Measurements from ENCODE around the gene KLC1. TPM values are rescaled to one million over a fixed set of nuclear protein-coding genes. Genes with fewer than 3 reads are reported as not detected.

Gene KLC1
- polyA plus RNA-seq, 2 of the 4 experiments (the other 2 are of a cell fraction), result 81.8 to 150 TPM

DNA sequence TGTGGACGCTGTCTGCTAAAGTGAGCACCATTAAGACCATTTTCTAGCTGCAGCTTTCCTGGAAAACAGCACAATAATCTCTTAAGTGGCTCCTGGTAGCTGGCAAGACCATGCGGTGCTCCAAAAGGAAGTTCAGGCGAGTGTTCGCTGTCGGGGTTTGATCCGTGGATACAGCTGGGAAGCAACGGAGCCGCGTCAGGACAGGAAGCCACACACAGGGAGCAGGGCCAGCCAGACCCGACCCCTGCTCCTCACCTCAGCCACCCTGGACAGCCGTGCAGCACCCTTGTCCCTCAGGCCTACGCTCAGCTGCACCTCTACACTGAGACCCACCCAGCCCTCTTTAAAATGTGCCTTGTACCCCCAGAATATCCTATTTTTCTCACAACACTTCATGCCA is 106.0 kb downstream of the KLC1 start:
- Histone ChIP-seq H3K4me1 (no peaks in the 10 kb centered on the region), H3K4me2 (no peak overlapping the region), H3K9me3 (no peaks in the 10 kb centered on the region), H3K4me3 (no peak overlapping the region), H3K27ac (no peak overlapping the region)
- ATAC-seq (no peak), FAIRE-seq (no peak), DNase-seq (ENCODE audit: low read depth in 1 of 2, low spot score in 1 of 2) (no peak)
- POLR2A ChIA-PET, result no interaction called here
- CTCF ChIA-PET, result interaction anchor here (1.4 kb wide), 1 partner anchor 11 kb away, joined by 3 read pairs; no protein-coding TSS in a partner anchor
- no peak for TF ChIP-seq NPAS2 (CRISPR knock-in tag; IDR thresholded peaks at IDR 0.05; ENCODE audit: borderline replicate concordance)
- TF ChIP-seq FOSL2 (IDR thresholded peaks at IDR 0.05), result no peak
- no peak for TF ChIP-seq FOSL2 (CRISPR knock-in tag; IDR thresholded peaks at IDR 0.05)
- no peak for TF ChIP-seq RAD21 (conservative IDR thresholded peaks at IDR 0.05 in 1 of 2, IDR thresholded peaks at IDR 0.05 in 1 of 2)
- TF ChIP-seq, protein P1, sequence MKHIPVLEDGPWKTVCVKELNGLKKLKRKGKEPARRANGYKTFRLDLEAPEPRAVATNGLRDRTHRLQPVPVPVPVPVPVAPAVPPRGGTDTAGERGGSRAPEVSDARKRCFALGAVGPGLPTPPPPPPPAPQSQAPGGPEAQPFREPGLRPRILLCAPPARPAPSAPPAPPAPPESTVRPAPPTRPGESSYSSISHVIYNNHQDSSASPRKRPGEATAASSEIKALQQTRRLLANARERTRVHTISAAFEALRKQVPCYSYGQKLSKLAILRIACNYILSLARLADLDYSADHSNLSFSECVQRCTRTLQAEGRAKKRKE (CRISPR knock-in tag; IDR thresholded peaks at IDR 0.05; ENCODE audit: low read depth), result no peak
- no peak for TF ChIP-seq ZFP36 (IDR thresholded peaks at IDR 0.05; ENCODE audit: borderline replicate concordance, partially characterized antibody)
- TF ChIP-seq RARB (CRISPR knock-in tag; IDR thresholded peaks at IDR 0.05), result no peak
- 88% methylated on average over 12 of the region's 12 CpGs for WGBS (ENCODE audit: missing lambda C conversion rate)

DNA sequence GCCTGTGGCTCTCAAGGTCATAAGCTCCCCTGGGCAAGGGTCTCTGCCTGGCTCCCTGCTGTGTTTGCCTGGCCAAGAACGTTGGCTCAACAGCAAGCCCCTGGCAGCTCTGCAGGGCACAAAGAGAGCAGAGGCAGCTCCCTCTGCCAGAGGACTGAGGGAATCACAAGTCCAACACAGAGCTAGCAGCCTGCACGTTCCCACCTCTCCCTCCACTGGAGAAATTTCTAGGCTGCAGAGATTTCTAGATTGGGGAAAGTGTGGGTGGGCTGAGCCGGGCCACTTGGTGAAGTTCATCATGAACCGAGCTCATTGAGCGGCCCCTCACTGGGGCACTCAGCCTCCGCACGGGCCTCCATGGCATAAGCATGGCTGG is 106.4 kb downstream of the KLC1 start:
- WGBS (ENCODE audit: missing lambda C conversion rate), result 78% methylated on average over 7 of the region's 7 CpGs
- POLR2A ChIA-PET, result no interaction called here
- no peak for TF ChIP-seq RCOR1 (IDR thresholded peaks at IDR 0.05; ENCODE audit: low read depth, low read length)
- TF ChIP-seq, protein P2, sequence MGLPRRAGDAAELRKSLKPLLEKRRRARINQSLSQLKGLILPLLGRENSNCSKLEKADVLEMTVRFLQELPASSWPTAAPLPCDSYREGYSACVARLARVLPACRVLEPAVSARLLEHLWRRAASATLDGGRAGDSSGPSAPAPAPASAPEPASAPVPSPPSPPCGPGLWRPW (IDR thresholded peaks at IDR 0.05), result no peak
- no peak for TF ChIP-seq PHF8 (IDR thresholded peaks at IDR 0.05; ENCODE audit: borderline replicate concordance, low read depth)
- no peak for TF ChIP-seq ESRRA (IDR thresholded peaks at IDR 0.05; ENCODE audit: borderline replicate concordance, low read length)
- TF ChIP-seq HDAC2 (IDR thresholded peaks at IDR 0.05), result no peak
- no peak for TF ChIP-seq JUN (IDR thresholded peaks at IDR 0.05)
- TF ChIP-seq, protein P3, sequence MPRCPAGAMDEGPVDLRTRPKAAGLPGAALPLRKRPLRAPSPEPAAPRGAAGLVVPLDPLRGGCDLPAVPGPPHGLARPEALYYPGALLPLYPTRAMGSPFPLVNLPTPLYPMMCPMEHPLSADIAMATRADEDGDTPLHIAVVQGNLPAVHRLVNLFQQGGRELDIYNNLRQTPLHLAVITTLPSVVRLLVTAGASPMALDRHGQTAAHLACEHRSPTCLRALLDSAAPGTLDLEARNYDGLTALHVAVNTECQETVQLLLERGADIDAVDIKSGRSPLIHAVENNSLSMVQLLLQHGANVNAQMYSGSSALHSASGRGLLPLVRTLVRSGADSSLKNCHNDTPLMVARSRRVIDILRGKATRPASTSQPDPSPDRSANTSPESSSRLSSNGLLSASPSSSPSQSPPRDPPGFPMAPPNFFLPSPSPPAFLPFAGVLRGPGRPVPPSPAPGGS (IDR thresholded peaks at IDR 0.05), result no peak
- no peak for TF ChIP-seq POLR2AphosphoS2 (conservative IDR thresholded peaks at IDR 0.05; ENCODE audit: low read length)
- TF ChIP-seq CEBPB (IDR thresholded peaks at IDR 0.05), result no peak
- no peak for TF ChIP-seq RFX5 (IDR thresholded peaks at IDR 0.05)
- no peak for TF ChIP-seq FOSL2 (IDR thresholded peaks at IDR 0.05)
- no peak for TF ChIP-seq FOSL2 (CRISPR knock-in tag; IDR thresholded peaks at IDR 0.05)
- no peak overlapping the region for H3K4me3 ChIP-seq
- no peak overlapping the region for H3K4me2 ChIP-seq
- CTCF ChIA-PET, result interaction anchor here (0.6 to 1.4 kb wide), 2 partner anchors 11 to 164 kb away, joined by 3 read pairs; no protein-coding TSS in a partner anchor
- DNase-seq (ENCODE audit: low read depth in 1 of 2, low spot score in 1 of 2), result no peak
- ATAC-seq, result peak in 1 of 2 experiments; percentile 31; a peak in 3 of 6 replicates
- no peak overlapping the region for H3K27ac ChIP-seq
- no peaks in the 10 kb centered on the region for H3K4me1 ChIP-seq
- FAIRE-seq, result no peak
- no peaks in the 10 kb centered on the region for H3K9me3 ChIP-seq

DNA sequence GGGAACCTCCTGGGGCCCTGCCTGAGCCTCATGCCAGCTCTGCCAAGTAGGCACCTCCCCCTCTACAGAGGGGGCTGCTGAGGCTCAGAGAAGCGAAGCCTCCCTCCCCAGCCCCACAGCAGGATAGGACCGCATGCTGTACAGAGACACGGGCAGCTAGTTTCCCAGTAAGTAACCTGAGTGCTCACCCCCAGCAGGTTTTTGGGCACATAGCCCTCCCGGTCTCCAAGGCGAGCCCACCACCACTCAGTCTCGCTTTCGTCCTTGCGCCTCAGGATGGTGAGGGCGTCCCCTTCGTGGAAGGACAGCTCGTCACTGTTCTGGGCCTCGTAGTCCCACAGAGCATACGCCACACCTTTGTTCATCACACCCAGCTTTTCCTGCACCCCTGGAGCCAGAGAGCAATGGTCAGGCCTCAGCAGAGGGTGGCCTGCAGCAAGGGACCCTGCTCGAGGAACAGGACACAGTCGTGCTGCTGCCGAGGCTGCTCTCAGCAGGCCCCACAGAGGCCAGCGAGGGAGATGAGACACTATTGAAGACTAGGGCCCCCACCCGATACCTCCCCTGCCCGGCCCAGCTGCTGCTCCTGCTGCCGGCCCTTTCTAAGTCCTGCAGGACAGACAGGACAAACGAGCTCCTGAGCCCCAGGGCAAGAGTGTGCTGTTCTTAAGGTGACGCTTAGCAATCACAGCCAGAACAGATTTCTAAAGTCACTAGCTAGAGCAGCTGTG is 107.0 kb downstream of the KLC1 start:
- FAIRE-seq, result no peak
- Histone ChIP-seq H3K4me2 (no peak overlapping the region), H3K4me3 (no peak overlapping the region), H3K9me3 (no peaks in the 10 kb centered on the region), H3K4me1 (no peaks in the 10 kb centered on the region), H3K27ac (no peak overlapping the region)
- no peak; a peak in 1 of 6 replicates for ATAC-seq
- WGBS (ENCODE audit: missing lambda C conversion rate), result 90% methylated on average over 20 of the region's 22 CpGs
- no peak for DNase-seq (ENCODE audit: low read depth in 1 of 2, low spot score in 1 of 2)
- ChIA-PET CTCF (interaction anchor here (0.6 to 1.4 kb wide), 3 partner anchors 12 to 165 kb away, joined by 3 read pairs; no protein-coding TSS in a partner anchor), POLR2A (no interaction called here)
- no peak for TF ChIP-seq CHD2 (IDR thresholded peaks at IDR 0.05; ENCODE audit: low read length, partially characterized antibody)
- no peak for TF ChIP-seq HOXB13 (CRISPR knock-in tag; IDR thresholded peaks at IDR 0.05; ENCODE audit: low read depth)
- no peak for TF ChIP-seq POLR2A (IDR thresholded peaks at IDR 0.05; ENCODE audit: low read length)
- TF ChIP-seq, protein P4, sequence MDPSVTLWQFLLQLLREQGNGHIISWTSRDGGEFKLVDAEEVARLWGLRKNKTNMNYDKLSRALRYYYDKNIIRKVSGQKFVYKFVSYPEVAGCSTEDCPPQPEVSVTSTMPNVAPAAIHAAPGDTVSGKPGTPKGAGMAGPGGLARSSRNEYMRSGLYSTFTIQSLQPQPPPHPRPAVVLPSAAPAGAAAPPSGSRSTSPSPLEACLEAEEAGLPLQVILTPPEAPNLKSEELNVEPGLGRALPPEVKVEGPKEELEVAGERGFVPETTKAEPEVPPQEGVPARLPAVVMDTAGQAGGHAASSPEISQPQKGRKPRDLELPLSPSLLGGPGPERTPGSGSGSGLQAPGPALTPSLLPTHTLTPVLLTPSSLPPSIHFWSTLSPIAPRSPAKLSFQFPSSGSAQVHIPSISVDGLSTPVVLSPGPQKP (IDR thresholded peaks at IDR 0.05; ENCODE audit: low read depth, low read length), result no peak
- TF ChIP-seq EHF (CRISPR knock-in tag; IDR thresholded peaks at IDR 0.05), result no peak
- TF ChIP-seq HOXA7 (CRISPR knock-in tag; IDR thresholded peaks at IDR 0.05), result no peak
- no peak for TF ChIP-seq PHF8 (IDR thresholded peaks at IDR 0.05; ENCODE audit: borderline replicate concordance, low read depth)
- no peak for TF ChIP-seq NPAS2 (CRISPR knock-in tag; IDR thresholded peaks at IDR 0.05; ENCODE audit: borderline replicate concordance)
- TF ChIP-seq KDM5A (IDR thresholded peaks at IDR 0.05), result no peak
- no peak for TF ChIP-seq TP53 (CRISPR knock-in tag; IDR thresholded peaks at IDR 0.05)
- TF ChIP-seq, protein P5, sequence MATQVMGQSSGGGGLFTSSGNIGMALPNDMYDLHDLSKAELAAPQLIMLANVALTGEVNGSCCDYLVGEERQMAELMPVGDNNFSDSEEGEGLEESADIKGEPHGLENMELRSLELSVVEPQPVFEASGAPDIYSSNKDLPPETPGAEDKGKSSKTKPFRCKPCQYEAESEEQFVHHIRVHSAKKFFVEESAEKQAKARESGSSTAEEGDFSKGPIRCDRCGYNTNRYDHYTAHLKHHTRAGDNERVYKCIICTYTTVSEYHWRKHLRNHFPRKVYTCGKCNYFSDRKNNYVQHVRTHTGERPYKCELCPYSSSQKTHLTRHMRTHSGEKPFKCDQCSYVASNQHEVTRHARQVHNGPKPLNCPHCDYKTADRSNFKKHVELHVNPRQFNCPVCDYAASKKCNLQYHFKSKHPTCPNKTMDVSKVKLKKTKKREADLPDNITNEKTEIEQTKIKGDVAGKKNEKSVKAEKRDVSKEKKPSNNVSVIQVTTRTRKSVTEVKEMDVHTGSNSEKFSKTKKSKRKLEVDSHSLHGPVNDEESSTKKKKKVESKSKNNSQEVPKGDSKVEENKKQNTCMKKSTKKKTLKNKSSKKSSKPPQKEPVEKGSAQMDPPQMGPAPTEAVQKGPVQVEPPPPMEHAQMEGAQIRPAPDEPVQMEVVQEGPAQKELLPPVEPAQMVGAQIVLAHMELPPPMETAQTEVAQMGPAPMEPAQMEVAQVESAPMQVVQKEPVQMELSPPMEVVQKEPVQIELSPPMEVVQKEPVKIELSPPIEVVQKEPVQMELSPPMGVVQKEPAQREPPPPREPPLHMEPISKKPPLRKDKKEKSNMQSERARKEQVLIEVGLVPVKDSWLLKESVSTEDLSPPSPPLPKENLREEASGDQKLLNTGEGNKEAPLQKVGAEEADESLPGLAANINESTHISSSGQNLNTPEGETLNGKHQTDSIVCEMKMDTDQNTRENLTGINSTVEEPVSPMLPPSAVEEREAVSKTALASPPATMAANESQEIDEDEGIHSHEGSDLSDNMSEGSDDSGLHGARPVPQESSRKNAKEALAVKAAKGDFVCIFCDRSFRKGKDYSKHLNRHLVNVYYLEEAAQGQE (IDR thresholded peaks at IDR 0.05), result no peak
- no peak for TF ChIP-seq HDAC2 (IDR thresholded peaks at IDR 0.05)
- no peak for TF ChIP-seq FOSB (CRISPR knock-in tag; IDR thresholded peaks at IDR 0.05)

Data from A549 (cell line).